MM.1S (cell line): Measurements from ENCODE around the gene PPP3R1.

ENCODE experiments used
- DNase-seq: peaks from one replicate; pipeline ENCODE4 v3.0.0-alpha.2; 2015
- H2AFZ ChIP-seq: fragments of 300-600 bp; sonication (generic); 2 replicates; pipeline ENCODE4 v1.6.0; 2016; ENCODE audit warnings: antibody characterized with exemption, low read length
- H3F3A ChIP-seq: fragments of 300-600 bp; sonication (generic); 2 replicates; pipeline ENCODE4 v1.6.1; 2016; ENCODE audit warnings: mild to moderate bottlenecking, antibody characterized with exemption, low read length, moderate library complexity, mixed read lengths; ENCODE audit not compliant: insufficient read depth
- H3K27ac ChIP-seq: fragments of 300-600 bp; sonication (generic); 2 replicates; pipeline ENCODE4 v1.5.1; 2016; ENCODE audit warnings: mild to moderate bottlenecking, low read length
- H3K27me3 ChIP-seq: fragments of 300-600 bp; sonication (generic); replicated peaks from 2 replicates; pipeline ENCODE4 v1.6.0; 2016; ENCODE audit warnings: low read length; ENCODE audit not compliant: insufficient read depth
- H3K36me3 ChIP-seq: fragments of 300-600 bp; sonication (generic); replicated peaks from 2 replicates; pipeline ENCODE4 v1.6.1; 2016; ENCODE audit warnings: mild to moderate bottlenecking, low read length, mixed read lengths; ENCODE audit not compliant: insufficient read depth
- H3K4me1 ChIP-seq: fragments of 300-600 bp; sonication (generic); 2 replicates; pipeline ENCODE4 v1.6.1; 2016; ENCODE audit warnings: low read length, mixed read lengths
- H3K4me2 ChIP-seq: fragments of 300-600 bp; sonication (generic); 2 replicates; pipeline ENCODE4 v1.6.0; 2016; ENCODE audit warnings: low read depth, low read length
- H3K4me3 ChIP-seq: fragments of 300-600 bp; sonication (generic); 2 replicates; pipeline ENCODE4 v1.5.1; 2016; ENCODE audit warnings: low read length, mixed read lengths
- H3K79me2 ChIP-seq: fragments of 300-600 bp; sonication (generic); 2 replicates; pipeline ENCODE4 v1.6.1; 2016; ENCODE audit warnings: mixed run types, low read length, mixed read lengths
- H3K9ac ChIP-seq: fragments of 300-600 bp; sonication (generic); 2 replicates; pipeline ENCODE4 v1.6.1; 2016; ENCODE audit warnings: low read length, mixed read lengths
- H3K9me2 ChIP-seq: fragments of 300-600 bp; sonication (generic); replicated peaks from 2 replicates; pipeline ENCODE4 v1.6.1; 2016; ENCODE audit warnings: mild to moderate bottlenecking, low read length, mixed read lengths; ENCODE audit not compliant: insufficient read depth
- H3K9me3 ChIP-seq: fragments of 300-600 bp; sonication (generic); replicated peaks from 2 replicates; pipeline ENCODE4 v1.6.1; 2016; ENCODE audit warnings: mild to moderate bottlenecking, low read length, mixed read lengths; ENCODE audit not compliant: insufficient read depth
- H4K20me1 ChIP-seq: fragments of 300-600 bp; sonication (generic); 2 replicates; pipeline ENCODE4 v1.6.1; 2016; ENCODE audit warnings: mild to moderate bottlenecking, low read length, moderate library complexity, mixed read lengths; ENCODE audit not compliant: insufficient read depth
- EZH2 ChIP-seq: fragments of 300-600 bp; sonication (generic); optimal IDR thresholded peaks from 2 replicates; pipeline ENCODE3; 2017; ENCODE audit warnings: low read depth, mild to moderate bottlenecking, antibody characterized with exemption, low read length, mixed read lengths
- EZH2phosphoT487 ChIP-seq: fragments of 300-600 bp; sonication (generic); IDR thresholded peaks from 2 replicates; pipeline ENCODE4 v1.6.1; 2018; ENCODE audit warnings: antibody characterized with exemption, low read length
- TF ChIP-seq, protein P1 (sequence below): fragments of 300-600 bp; sonication (generic); IDR thresholded peaks from 2 replicates; pipeline ENCODE4 v1.5.1; 2016; ENCODE audit warnings: antibody characterized with exemption, low read length, mixed read lengths

Gene PPP3R1

DNA sequence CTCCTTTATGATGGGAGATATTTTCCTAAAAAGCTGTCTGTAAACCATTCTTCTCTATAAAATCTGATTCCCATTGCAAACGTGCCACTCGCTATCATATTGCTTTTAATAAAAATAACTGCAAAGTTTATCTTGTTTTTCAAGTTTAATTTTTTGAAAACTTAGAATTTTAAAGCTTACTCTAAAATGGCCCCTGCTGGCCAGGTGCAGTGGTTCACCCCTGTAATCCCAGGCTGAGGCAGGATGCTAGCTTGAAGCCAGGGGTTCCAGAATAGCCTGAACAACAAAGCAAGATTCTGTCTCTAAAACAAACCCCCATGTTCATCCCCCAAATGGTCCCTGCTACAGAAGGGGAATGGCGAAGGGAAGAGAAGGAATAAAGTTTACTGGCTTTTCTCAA, 41.9 kb upstream of the PPP3R1 start:
- no peak overlapping the region for H3K9ac ChIP-seq
- H3K4me2 ChIP-seq: no peak overlapping the region
- no peak overlapping the region for H3K4me3 ChIP-seq
- H3K9me2 ChIP-seq: no peaks in the 10 kb centered on the region
- no peaks in the 10 kb centered on the region for H3K36me3 ChIP-seq
- peaks cover 26% of the 10 kb centered on the region for H3K4me1 ChIP-seq
- peaks cover 10% of the 10 kb centered on the region; the same call in 1 of the 2 replicates for H3F3A ChIP-seq
- no peak overlapping the region for H2AFZ ChIP-seq
- H4K20me1 ChIP-seq: no peaks in the 10 kb centered on the region
- H3K9me3 ChIP-seq: no peaks in the 10 kb centered on the region
- H3K79me2 ChIP-seq: no peaks in the 10 kb centered on the region
- no peak overlapping the region for H3K27ac ChIP-seq
- no peak for DNase-seq
- H3K27me3 ChIP-seq: no peaks in the 10 kb centered on the region
- no peak for TF ChIP-seq EZH2
- TF ChIP-seq EZH2phosphoT487: no peak
- TF ChIP-seq, protein P1, sequence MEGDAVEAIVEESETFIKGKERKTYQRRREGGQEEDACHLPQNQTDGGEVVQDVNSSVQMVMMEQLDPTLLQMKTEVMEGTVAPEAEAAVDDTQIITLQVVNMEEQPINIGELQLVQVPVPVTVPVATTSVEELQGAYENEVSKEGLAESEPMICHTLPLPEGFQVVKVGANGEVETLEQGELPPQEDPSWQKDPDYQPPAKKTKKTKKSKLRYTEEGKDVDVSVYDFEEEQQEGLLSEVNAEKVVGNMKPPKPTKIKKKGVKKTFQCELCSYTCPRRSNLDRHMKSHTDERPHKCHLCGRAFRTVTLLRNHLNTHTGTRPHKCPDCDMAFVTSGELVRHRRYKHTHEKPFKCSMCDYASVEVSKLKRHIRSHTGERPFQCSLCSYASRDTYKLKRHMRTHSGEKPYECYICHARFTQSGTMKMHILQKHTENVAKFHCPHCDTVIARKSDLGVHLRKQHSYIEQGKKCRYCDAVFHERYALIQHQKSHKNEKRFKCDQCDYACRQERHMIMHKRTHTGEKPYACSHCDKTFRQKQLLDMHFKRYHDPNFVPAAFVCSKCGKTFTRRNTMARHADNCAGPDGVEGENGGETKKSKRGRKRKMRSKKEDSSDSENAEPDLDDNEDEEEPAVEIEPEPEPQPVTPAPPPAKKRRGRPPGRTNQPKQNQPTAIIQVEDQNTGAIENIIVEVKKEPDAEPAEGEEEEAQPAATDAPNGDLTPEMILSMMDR: 0 out of 2 replicates have a peak, but pooled peaks have one; percentile 13

DNA sequence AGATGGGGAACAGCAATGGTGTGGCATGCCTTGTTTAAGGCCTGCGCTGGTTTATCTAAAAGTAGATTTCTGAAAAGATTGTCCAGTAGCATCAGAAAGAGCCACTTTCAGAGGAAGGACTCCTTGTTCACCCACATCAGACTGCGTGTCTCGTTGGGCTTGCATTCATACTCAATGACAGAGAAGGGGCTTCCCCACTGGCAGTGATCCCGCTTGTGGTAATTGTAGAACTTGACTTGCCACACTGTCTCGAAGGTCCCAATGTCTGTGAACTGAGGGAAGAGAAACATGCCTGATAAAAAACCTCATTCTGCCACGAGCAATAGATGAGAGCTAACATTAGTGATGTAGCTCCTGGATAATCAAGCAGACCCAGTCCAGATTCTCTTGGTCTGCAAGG, 41.4 kb upstream of the PPP3R1 start:
- no peak overlapping the region for H2AFZ ChIP-seq
- no peak overlapping the region for H3K9ac ChIP-seq
- TF ChIP-seq EZH2: no peak
- TF ChIP-seq, protein P1: no peak
- TF ChIP-seq EZH2phosphoT487: no peak
- H3K27ac ChIP-seq: no peak overlapping the region
- H3K27me3 ChIP-seq: no peaks in the 10 kb centered on the region
- H3K4me3 ChIP-seq: no peak overlapping the region
- peaks cover 10% of the 10 kb centered on the region; the same call in 1 of the 2 replicates for H3F3A ChIP-seq
- H4K20me1 ChIP-seq: no peaks in the 10 kb centered on the region
- no peak overlapping the region for H3K4me2 ChIP-seq
- peaks cover 26% of the 10 kb centered on the region for H3K4me1 ChIP-seq
- no peak for DNase-seq
- H3K9me2 ChIP-seq: no peaks in the 10 kb centered on the region
- H3K36me3 ChIP-seq: no peaks in the 10 kb centered on the region
- H3K9me3 ChIP-seq: no peaks in the 10 kb centered on the region
- no peaks in the 10 kb centered on the region for H3K79me2 ChIP-seq

DNA sequence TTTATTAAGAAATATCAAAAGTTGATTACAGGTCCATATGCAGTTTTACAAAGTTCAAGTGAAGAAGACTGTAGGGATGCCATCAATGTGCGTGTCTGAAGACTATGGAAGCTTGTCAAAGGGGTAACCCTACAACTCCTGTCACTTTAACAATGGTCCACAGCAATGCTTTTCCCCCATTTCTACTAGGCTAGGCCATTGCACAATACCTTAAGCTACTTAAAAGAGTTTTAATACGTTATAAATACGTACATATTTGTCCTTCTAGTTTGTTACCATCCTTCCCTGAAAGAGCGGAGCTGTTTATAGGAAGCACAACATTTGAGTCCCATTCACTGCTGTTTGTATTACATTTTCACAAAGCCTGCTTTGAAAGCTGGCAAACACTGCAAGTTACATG, 40.7 kb upstream of the PPP3R1 start:
- H3K4me1 ChIP-seq: peaks cover 34% of the 10 kb centered on the region
- no peaks in the 10 kb centered on the region for H3K9me3 ChIP-seq
- no peaks in the 10 kb centered on the region for H3K9me2 ChIP-seq
- H2AFZ ChIP-seq: no peak overlapping the region
- no peak overlapping the region for H3K9ac ChIP-seq
- no peak for TF ChIP-seq EZH2phosphoT487
- no peak for TF ChIP-seq EZH2
- TF ChIP-seq, protein P1: no peak
- peaks cover 10% of the 10 kb centered on the region; the same call in 1 of the 2 replicates for H3F3A ChIP-seq
- H3K79me2 ChIP-seq: no peaks in the 10 kb centered on the region
- H3K27ac ChIP-seq: no peak overlapping the region
- DNase-seq: no peak
- no peaks in the 10 kb centered on the region for H3K27me3 ChIP-seq
- no peak overlapping the region for H3K4me3 ChIP-seq
- no peaks in the 10 kb centered on the region for H3K36me3 ChIP-seq
- no peaks in the 10 kb centered on the region for H4K20me1 ChIP-seq
- H3K4me2 ChIP-seq: no peak overlapping the region
